GM12891 (cell line): ENCODE data around the gene PTBP2.

Experiments
- PAX5 ChIP-seq: IDR thresholded peaks from 2 replicates; pipeline ENCODE4 v1.6.1; 2011; ENCODE audit warnings: low read length, moderate library complexity, mild to moderate bottlenecking; ENCODE audit not compliant: insufficient read depth, severe bottlenecking
- POLR2A ChIP-seq: IDR thresholded peaks from 2 replicates; pipeline ENCODE4 v1.6.1; 2011; ENCODE audit warnings: low read depth, low read length, control low read depth
- POLR2AphosphoS5 ChIP-seq: IDR thresholded peaks from 2 replicates; pipeline ENCODE4 v1.6.1; 2011; ENCODE audit warnings: low read depth, low read length, control low read depth
- SPI1 ChIP-seq: IDR thresholded peaks from 2 replicates; pipeline ENCODE4 v1.6.1; 2011; ENCODE audit warnings: low read depth, low read length, control low read depth
- TAF1 ChIP-seq: IDR thresholded peaks from 2 replicates; pipeline ENCODE4 v1.6.1; 2011; ENCODE audit warnings: low read depth, low read length, control low read depth

DNA sequence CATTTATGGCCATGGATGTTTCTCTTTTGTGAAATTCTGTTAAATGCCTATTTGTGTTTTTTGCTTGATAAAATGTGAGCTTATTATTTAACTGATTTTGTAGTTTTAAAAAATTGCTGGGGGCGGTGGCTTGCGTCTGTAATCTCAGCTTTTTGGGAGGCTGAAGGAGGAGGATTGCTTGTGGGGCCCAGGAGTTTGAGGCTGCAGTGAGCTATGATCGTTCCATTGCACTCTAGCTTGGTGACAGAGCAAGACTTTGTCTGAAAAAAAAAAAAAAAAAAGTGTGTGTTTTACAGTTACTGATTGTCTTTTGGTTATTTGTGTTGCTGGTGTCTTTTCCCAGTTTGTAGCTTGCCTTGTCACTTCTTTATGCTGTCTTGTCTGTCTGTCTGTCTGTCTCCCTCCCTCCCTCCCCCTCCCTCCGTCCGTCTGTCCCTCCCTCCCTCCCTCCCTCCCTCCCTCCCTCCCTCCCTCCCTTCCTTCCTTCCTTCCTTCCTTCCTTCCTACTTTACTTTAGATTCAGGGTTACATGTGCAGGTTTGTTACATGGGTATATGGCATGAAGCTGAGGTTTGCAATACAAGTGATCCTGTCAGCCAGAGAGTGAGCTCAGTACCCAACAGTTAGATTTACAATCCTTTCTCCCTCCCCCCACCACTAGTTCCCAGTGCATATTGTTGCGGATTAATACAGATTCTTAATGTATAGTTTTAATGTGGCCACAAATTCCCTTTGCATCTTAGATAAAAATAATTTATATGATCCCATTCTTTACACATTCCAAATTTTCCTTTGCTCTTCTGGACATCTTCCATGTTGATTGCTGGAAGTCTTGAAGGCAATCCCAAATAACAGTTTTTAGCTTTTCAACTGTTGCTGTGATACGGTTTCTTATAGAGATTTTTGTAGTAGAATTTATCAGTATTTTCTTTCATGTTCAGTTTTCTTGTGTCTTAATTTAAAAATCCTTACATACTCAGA lies 25.1 kb downstream of the PTBP2 start:
- TF ChIP-seq POLR2A = no peak
- TF ChIP-seq TAF1 = no peak
- TF ChIP-seq POLR2AphosphoS5 = no peak
- TF ChIP-seq PAX5 = no peak
- no peak for TF ChIP-seq SPI1
